ENCODE results near the gene COQ8A.
"Not testable (repeated sequence)": the region's sequence is repeated elsewhere in the genome, so short reads cannot be mapped to it uniquely, and the experiment has no call there.

COQ8A gene

DNA sequence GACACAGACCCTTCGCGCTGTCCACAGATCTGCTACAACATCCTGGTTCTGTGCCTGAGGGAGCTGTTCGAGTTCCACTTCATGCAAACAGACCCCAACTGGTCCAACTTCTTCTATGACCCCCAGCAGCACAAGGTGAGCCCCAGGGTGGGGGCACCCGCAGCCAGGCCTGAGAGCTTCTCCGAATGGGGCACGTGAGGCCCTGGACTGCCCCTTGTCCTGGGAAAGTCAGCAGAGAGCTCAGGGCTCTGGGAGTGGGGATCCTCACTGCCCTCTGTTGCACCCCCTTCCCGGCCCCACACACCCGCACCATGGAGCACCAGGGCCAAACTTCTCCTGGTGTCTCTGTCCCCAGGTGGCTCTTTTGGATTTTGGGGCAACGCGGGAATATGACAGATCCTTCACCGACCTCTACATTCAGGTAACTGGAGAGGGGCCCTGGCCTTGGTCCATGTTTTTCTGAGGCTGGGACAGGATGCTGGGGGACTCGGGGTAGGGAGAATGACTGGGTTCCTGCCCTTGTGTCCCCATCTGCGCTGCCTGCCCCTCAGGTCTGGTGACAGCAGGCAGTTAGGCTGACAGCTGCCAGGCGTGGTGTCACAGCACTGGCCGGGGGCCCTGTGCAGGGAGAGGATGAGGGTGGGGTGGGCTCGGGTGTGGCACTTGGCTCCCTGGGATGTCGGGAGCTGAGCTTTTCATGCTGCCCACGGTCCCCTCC lies 44.6 kb downstream of the COQ8A start:
- no peak for DNase-seq (ENCODE audit: low read depth, low spot score)

DNA sequence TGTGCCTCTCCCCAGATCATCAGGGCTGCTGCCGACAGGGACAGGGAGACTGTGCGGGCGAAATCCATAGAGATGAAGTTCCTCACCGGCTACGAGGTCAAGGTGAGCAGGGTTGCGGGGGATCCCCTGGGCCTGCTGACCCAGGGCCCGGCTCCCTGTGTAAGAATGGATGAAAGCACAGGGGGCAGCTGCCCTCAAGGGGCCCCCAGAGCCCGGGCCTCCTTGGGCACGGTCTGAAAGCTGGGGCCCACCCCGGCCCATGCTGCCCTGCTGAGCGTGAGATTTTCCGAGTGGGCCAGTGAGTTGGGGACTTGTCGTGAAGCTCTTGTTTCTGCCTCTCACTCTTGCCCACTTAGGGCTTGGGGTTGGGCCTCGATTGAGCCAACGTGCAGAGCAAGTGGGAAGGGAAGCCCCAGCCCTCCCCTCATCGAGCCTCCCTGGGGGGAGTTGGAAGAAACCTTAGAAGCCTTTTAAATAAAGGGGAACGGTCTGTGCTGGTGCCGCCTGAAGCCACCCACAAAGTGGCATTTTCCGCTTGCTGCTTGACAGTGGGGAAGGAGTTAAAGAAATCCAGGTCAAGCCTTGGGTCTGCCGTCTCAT lies 45.2 kb downstream of the COQ8A start:
- DNase-seq (ENCODE audit: low read depth, low spot score): no peak

DNA sequence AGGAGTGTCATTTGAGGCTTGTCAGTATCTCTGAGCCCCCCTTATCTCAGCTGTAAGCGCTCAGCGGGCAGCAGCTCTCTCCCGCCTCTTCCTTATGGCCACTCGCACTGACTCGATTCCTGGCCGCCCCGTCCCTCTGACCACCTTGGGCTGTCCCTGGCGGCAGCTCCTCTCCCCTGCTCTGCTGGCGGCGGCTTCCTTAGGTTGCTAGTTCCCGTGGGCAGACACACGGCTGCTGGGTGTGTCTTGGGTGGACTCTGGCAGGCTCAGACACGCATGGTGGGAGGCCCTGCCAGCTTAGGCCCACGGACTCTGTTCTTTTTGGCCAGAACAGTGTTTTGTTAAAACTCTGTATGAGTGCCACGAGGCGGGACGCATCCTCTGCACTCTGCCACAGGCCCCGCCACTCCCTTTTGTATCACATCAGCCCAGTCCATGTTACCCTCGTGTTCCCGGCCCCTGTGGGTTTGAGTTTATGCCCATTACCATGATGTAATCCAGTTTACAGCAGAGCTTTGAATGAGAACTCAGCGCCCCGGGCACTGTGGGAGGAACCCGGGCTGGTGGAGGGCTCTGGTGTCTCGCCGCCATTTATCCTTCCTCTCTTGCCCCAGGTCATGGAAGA lies 45.9 kb downstream of the COQ8A start:
- no peak for DNase-seq (ENCODE audit: low read depth, low spot score)

DNA sequence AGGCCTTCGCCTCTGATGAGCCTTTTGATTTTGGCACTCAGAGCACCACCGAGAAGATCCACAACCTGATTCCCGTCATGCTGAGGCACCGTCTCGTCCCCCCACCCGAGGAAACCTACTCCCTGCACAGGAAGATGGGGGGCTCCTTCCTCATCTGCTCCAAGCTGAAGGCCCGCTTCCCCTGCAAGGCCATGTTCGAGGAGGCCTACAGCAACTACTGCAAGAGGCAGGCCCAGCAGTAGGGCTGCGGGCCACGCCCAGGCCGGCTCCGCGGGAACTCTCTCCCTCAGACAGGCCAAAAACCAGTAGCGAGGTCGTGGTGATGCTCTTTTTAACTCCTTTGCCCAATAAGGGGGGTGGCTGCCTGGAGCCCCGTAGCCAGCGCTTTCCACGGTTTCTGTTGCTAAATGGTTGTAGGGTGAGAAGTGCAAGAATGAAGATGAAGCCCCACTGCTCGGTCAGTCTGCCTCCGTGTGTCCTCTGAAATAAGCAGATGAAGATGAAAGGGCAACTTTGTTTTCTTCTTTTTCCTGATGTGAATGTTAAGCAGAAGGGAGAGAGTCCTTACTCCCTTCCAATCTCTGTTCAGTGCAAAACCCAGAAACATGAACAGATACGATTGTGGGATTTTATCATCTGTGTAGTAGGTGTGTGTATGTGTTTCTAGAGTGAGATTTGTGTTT lies 46.5 kb downstream of the COQ8A start:
- DNase-seq (ENCODE audit: low read depth, low spot score): no peak

DNA sequence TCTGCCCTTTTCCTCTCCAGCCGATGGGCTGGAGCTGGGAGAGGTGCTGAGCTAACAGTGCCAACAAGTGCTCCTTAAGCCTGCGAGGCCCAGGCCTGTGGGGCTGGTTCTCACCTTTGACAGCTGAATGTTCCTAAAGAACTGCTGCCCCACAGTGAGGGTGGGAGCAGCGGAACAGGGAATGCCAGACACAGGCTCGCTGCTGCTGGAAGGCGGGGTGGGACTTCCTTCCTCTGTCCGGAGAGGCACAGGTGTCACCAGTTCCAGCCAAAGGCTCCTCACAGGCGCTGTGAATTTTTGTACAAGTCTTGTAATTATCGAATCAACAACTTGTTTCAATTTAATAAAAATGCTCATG lies 47.1 kb downstream of the COQ8A start:
- DNase-seq (ENCODE audit: low read depth, low spot score): no peak

DNA sequence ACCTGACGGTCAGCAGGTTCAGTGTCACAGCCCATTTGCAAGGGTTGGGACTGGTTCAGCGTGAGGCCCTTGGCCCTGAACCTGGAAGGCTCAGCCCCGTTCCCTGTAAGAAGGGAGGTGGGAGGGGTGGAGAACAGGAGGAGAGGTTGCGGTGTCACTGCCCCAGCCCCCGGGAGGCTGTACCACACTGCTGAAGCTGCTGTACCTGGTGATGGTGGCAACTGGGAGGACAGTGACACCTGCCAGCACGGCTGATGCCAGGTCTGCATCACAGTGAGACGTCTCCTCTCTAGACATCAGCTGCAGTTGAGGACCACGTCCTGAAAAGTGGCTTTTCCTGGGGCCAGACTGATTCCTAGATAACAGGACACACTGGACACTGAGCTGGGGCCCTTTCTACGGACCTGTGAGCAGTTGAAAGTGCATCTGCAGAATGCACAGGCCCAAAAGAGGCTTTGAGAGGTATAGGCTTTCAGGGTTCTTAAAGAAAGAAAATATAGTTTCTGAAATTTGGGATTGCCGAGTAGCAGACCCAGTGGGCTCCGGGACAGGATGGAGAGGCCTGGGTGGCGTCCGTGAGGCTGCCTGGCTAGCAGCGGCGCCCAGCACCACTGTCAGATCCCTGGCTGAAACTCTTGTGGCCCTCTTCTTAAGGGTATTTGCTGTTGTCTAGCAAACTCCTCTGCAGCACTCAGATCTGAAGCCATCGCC lies 47.7 kb downstream of the COQ8A start:
- no peak for DNase-seq (ENCODE audit: low read depth, low spot score)

DNA sequence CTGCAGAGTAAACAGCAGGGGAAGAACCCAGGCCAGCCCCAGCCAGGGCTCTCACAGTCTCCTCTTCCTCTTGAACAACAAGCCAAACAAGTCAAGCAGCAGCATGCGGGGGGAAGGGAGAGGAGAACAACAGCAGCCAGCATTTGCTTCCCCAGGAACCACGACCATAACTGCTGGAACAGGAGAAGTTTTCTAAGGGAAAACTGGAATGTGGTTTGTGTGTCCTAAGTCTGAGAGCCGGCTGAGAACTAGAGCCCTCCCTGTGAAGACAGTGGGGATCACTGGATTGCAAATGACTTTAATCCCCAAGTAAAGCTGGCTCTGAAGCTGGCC lies 48.2 kb downstream of the COQ8A start:
- DNase-seq (ENCODE audit: low read depth, low spot score): no peak

DNA sequence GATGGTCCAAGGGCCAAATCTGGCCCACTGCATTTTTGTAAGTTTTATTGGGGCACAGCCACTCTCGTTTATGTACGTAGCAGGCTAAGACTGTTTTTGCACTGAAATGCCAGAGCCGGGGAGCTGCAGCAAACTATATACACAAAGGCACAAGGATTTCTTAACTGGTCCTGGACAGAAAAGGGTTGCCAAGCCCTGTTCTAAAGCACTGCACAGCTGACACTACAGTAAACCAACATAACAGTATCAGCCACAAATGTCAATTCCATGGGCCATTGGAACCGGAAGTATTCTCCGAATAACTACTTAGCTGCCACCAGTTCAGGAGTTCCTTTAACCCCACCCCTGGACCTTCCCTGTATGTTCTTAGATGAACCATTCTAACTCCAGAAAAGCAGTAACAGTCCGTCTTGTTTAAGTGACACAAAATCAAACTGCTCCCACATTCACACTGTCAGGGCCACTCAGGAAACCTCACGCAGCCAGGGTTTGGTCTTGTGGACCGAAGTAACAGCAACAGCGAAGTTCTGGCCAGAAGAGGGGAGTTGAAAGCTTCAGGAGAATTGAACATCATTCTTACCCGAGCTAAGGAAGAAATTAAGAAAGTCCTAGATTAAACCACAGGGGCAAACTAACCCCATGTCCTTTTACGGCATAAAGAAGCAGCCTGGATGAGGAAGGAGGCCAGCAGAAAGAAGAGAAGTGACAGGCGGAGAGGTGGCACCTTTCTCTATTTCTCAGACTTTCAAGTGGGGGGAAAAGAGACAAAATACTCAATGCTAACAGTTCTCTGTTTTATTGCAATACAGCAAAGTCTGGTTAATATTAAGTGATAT lies 49.2 kb downstream of the COQ8A start:
- DNase-seq (ENCODE audit: low read depth, low spot score): no peak

- no peak for DNase-seq (ENCODE audit: low read depth, low spot score)
These were observed 50.1 kb downstream of the COQ8A start for GRCh38 chr1:226990133-226990716.

DNA sequence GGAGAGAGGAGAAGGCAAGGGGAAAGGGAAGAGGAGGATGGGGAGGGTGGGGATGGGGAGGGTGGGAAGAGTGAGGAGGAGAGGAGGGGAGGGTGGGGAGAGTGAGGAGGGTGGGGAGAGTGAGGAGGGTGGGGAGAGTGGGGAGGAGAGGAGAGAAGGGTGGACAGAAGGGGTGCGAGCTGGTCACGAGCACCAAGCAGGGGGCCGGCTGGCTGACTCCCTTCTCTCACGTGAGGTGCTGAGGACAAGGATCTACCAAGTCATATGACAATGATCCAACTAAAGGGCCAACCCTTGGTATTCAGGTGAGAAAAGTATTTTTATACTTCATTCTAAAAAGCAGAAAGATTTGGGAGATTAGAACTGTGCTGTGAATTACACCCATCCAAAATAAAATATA lies 51.8 kb downstream of the COQ8A start:
- DNase-seq (ENCODE audit: low read depth, low spot score): no peak

GRCh38 chr1:226993814-226994585 lies 53.9 kb downstream of the COQ8A start:
- DNase-seq (ENCODE audit: low read depth, low spot score): no peak

- DNase-seq (ENCODE audit: low read depth, low spot score): no peak
These were observed 54.7 kb downstream of the COQ8A start for GRCh38 chr1:226994586-226995364.

DNA sequence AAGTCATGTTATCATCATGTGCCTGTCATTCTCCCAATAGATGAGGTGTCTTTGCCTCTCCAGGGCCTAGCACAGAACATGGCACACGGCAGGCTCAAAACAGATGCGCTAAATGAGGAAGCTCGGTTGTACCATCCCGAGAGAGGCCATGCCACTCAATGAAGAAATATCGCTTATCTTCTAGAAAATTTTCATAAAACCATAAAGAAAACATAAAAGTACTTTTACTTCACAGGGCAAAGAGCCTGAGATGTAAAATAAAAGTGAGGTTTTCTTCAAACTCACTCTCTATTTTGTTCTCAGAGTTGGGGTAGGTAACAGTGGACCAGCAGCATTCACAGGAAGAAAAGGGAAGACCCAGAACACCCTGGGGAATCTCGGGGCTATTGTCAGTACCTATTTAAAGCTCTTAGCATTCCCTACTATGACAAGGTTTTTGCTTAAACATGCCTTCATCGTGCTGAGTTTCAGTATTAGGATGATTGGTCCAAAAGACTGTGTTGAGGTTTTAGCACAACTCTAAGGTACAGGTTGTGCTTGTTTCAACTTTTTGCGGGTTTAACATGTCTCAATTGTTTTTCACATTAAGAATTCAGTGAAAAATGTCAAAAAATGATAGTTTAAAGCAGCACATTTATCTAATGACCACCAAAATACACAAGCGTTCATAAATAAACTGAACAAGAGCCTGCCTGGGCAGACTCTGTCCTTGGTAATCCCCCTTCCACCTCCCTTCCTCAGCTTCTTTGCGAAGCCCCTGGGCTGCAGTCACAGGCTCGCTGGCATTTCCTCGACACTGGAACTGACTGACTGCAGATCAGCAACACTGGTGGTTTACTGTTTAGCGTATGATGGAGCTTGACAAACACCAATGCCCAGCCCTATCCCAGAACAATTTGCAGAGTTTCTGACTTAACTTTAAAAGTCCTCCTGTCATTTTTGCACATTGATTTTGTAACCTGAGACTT lies 55.6 kb downstream of the COQ8A start:
- no peak for DNase-seq (ENCODE audit: low read depth, low spot score)

- DNase-seq (ENCODE audit: low read depth, low spot score): not testable (repeated sequence)
These were observed 59.5 kb downstream of the COQ8A start for GRCh38 chr1:226999579-226999978.

GRCh38 chr1:227002531-227003049 lies 62.5 kb downstream of the COQ8A start:
- DNase-seq (ENCODE audit: low read depth, low spot score): no peak

DNA sequence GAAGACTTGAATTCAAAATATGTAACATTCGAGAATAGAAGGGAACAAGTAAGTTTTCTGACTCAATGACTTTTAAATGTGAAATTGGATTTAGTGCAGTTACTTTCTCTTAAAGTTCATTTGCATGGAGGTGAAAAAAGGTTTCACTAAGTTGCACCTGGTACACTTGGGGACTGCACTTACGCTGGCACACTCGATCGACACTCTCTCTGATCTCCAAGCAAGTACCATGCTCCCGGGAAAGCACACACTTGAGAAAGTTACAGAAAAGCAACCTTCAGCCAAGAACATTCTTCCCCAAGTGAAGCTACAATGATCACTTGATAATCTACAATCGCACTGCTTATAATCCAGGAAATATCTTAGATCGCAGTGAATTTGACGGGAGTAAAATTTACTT lies 63.1 kb downstream of the COQ8A start:
- DNase-seq (ENCODE audit: low read depth, low spot score): no peak

GRCh38 chr1:227004796-227005195 lies 64.7 kb downstream of the COQ8A start:
- DNase-seq (ENCODE audit: low read depth, low spot score): no peak

- no peak for DNase-seq (ENCODE audit: low read depth, low spot score)
These were observed 66.2 kb downstream of the COQ8A start for GRCh38 chr1:227006226-227006796.
